GM21526 (cell line): ENCODE results near the gene PITHD1.
"Not testable (repeated sequence)": the region's sequence is repeated elsewhere in the genome, so short reads cannot be mapped to it uniquely, and the experiment has no call there.

Source experiments
- ATAC-seq: cut with Tn5 transposase; IDR thresholded peaks from one replicate; pipeline ENCODE4 v1.9.1; 2021; ENCODE audit warnings: moderate library complexity; ENCODE audit not compliant: unreplicated experiment, low FRiP score

The PITHD1 gene

GRCh38 chr1:23797478-23798448 lies 19.5 kb downstream of the PITHD1 start:
- no peak for ATAC-seq

GRCh38 chr1:23798662-23799142 lies 20.5 kb downstream of the PITHD1 start:
- no peak for ATAC-seq

GRCh38 chr1:23799255-23799569 lies 21.0 kb downstream of the PITHD1 start:
- no peak for ATAC-seq

- peak; percentile 6 for ATAC-seq
These were observed 21.6 kb downstream of the PITHD1 start for GRCh38 chr1:23799570-23800399.

GRCh38 chr1:23800400-23801337 lies 22.5 kb downstream of the PITHD1 start, which contains the start of gene GALE:
Gene GALE, minus strand, starts transcription at chr1:23800754. Its CDS starts 1,747 bp downstream, at chr1:23799007.
- peak; percentile 64 for ATAC-seq

GRCh38 chr1:23801338-23801748 lies 23.1 kb downstream of the PITHD1 start:
- no peak for ATAC-seq

- no peak for ATAC-seq
These were observed 23.7 kb downstream of the PITHD1 start for GRCh38 chr1:23801876-23802275.

- not testable (repeated sequence) for ATAC-seq
These were observed 24.7 kb downstream of the PITHD1 start for GRCh38 chr1:23802809-23803342.

GRCh38 chr1:23803674-23804073 lies 25.5 kb downstream of the PITHD1 start:
- no peak for ATAC-seq

- no peak for ATAC-seq
These were observed 26.1 kb downstream of the PITHD1 start for GRCh38 chr1:23804183-23804835.

- no peak for ATAC-seq
These were observed 26.8 kb downstream of the PITHD1 start for GRCh38 chr1:23805025-23805424.

GRCh38 chr1:23806280-23806679 lies 28.1 kb downstream of the PITHD1 start:
- no peak for ATAC-seq

GRCh38 chr1:23807453-23807852 lies 29.2 kb downstream of the PITHD1 start:
- ATAC-seq: no peak

- no peak for ATAC-seq
These were observed 31.5 kb downstream of the PITHD1 start for GRCh38 chr1:23809751-23810171.

- no peak for ATAC-seq
These were observed 32.8 kb downstream of the PITHD1 start for GRCh38 chr1:23810818-23811540.

GRCh38 chr1:23814016-23814415 lies 35.8 kb downstream of the PITHD1 start:
- no peak for ATAC-seq

- no peak for ATAC-seq
These were observed 38.1 kb downstream of the PITHD1 start for GRCh38 chr1:23816361-23816760.

GRCh38 chr1:23816906-23817305 lies 38.7 kb downstream of the PITHD1 start:
- no peak for ATAC-seq

- ATAC-seq: no peak
These were observed 39.4 kb downstream of the PITHD1 start for GRCh38 chr1:23817633-23818032.
